Kasumi-1 (cell line): Measurements from ENCODE around the gene ANO2.

Experiments
- DNase-seq, 2 experiments: peaks; one replicate each; lab custom pipeline; 2025; lab: John Stamatoyannopoulos, UW

The ANO2 gene

DNA sequence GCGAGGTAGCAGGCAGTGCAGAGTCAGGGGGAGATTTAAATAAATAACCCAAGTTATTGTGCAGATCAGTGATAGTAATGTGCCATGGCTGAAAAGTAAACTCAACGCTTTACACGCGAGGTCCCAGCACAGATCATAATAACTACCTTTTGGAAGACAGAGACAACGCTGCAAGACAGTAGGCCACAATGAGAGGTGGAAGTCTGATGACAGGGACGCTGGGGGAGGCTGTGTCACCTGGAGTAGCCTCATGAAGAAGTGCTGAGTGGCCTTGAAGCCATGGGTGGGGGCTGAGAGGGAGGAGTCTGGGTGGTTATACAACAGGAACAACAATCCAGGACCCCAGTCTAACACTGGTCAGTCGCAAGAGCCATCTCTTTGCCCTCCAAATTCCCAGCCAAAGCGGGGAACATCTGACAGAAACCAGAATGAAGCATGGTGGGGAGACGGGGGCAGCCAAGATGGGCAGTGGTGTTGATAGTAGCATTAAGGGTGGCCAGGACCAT is 28.2 kb downstream of the ANO2 start:
- DNase-seq, result no peak

DNA sequence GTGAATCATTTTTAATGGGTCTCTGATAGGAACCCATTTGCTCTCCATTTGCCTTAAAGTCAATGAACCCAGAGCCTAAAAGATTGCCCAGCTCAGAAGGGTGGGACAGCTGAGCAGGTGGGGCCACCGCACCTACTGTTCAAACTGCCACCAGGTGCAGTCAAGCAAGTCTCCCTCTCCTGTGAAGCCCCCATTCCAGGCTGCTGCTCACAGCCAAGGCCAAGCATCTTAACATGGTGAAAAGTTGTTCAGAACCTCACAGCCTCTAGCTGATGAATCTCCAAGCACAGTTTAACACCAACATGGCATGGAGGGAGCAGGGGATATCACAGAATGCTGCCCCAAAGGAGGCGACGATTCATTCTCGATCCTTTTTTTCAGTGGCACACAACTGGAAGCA is 29.5 kb downstream of the ANO2 start:
- no peak for DNase-seq

DNA sequence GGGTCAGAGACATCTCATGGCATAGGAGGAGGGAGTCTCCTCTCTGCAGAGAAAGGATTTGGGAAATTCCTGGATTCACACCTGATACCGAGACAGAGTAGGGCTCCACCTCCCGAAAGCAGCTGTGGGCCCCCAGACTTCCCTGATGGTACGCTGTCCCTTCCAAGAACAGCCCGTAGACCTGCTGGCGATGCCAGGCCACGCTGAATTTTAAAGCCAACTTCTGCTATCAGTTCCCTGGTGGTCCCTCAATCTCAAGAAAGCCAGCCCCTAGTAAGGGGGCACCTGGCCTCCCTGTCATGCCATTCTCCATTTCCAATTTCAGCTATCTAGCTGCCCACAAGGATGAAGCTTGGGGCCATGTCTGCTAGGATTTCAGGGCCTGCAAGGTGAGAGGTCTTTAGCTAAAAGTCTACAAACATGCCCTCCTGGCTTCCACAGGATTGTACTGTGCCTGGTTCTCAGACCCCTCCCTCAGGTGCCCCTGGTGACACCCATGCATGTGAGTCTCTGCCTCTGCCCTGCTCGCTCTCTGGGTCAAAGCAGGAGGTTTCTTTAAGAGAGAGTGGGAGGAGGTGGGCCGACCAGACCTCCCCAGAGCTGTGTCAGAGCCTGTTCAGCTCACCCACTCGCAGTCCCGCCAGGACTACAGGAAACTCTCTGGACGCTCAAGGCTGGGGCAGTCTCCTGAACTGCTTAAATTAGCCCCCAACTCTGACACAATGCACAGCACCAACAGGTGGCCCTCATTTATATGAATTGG is 30.5 kb downstream of the ANO2 start:
- DNase-seq, result no peak

DNA sequence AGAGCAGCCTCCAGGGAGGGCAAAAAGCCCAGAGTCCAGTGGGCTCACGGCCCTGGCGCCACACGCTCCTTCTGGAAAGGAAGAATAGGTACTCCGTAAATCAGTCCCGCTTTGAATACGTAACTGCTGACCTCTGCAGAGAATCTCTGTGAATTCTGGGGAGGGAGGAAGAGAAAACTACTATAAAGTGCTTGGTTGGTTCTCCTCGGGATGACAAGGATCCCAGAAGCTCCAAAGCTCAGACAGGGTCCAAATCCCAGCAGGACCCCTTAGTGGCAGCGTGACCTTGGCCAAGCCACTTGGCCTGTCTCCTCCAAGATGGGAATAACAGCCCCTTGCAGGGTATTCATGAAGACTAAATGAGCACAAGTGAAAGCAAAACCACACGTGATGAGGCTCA is 31.7 kb downstream of the ANO2 start:
- no peak for DNase-seq

DNA sequence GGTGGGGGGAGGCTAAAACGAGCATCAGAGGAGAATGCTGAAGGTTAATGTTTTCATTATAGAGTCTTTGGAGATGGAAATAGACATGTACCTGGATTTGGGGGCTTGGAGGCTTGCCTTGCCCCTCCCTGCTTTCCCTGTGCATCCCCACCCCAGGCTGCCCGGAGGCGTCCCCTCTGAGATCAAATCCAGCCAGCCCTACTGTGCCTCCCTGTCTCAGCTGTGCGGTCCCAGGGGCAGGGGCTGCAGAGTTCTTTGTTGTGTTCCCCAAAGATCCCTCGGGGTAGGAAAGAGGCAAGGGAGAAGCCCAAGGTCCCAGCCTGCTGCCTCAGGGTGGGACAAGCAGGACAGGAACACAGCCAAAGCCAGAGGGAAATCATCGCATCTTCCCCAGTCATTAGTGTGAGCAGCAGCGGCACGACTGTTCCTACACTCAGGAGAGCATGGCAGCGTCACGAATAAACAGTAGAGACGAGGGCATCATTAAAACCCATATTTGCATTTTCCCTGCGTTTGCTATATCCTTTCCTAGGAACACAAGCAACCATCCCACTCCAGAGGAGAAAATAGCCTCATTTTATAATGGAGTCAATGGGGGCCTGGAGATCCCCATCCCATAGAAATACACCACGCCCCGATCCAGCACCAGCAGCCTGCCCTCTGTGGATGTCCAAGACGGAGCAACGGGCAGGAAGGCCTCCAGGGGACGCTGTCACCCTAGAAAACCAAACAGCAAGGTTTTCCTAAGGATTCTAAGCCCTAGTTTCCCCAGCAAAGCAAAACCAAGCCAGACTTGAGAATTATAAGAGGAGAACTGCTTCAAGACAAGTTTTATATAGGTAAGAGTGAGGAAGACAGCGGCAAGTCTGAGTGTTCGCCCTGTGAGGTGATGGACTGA is 32.4 kb downstream of the ANO2 start:
- no peak for DNase-seq

DNA sequence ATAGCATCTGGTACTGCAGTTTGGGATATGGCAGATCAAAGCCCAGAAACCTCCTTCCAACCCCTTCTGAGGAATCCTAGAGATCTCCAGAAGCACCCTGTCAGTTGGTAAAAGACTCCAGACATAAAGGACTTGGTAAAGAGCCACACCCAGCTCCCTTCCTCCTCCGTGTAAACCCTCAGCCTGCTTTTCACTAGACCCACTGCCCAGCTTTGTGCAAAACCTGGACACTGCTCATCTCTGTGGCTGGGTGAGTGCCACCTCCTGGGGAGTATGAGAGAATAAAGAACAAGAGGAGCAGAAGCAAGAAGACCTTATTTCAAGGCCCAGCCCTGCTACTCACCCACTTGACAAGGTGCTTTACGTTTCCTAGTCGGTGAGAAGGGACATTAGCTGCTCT is 33.0 kb downstream of the ANO2 start:
- no peak for DNase-seq

DNA sequence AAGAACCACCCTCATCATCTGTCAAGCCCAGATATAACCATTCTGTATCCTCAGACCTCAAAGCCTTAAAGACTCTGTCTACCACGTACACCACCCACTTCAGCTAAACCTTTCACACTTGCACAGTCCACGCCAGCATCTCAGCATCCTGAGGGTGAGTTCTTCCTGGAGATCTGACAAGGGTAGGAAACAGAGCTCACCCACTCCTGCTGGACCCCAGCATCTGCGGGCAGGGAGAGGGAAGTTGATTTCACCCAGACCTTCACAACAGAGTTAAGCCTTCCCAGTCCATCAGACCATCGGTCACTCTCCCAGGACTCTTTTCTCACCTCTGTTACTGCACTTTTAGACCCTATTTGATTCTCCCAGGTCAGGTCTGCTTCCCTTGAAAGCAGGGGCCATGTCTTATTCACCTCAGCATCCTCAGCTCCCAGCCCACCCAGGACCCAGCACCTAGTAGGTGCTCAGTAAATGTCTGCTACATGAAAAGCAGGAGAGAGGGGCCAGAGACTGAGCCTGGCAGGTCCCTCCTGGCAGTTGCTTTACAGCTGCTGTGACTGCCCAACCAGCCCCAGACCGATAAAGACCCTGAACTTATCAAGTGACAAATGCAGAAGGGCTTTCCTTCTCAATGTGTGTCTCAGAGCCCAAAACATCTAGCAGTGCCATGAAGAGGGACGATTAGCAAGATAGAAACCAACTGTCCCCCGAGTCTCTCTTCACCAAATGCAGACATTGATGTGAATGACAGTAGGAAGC is 34.1 kb downstream of the ANO2 start:
- DNase-seq, result no peak

DNA sequence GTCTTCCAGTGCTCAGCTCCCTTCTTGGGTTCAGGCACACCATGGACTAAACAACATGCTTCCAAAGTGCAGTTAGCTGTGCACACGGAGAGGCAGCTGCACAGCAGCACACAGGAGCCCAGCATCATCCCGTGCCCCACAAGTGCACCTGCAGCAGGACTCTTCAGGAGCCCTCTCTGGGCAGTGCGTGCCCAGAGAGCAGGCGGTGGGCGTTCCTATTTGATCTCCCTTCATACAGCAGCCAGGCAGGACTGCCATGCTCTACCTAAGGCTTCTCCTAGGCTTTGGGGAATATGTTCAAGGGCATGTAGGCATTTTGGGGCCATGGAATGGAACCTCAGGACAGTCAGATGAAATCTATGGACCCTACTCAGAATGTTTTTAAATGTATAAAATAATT is 35.5 kb downstream of the ANO2 start:
- no peak for DNase-seq

DNA sequence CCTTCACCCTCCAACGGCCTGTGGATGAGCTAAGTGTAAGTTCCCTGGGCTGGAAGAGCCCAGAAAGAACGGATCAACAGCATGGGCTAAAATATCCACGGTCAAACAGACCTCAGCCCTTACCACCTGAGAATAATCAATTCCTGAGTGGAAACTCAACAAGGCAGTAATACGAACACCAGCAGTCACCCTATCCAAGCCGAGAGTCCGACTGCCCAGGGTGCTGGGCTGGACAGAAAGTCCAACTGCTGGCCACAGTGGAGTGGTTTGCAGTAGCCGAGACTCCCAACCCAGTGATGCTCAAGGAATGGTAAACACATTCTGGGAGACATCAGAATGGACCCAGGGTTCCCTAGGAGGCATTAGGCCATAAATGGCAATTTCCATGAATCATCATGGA is 36.8 kb downstream of the ANO2 start:
- no peak for DNase-seq

DNA sequence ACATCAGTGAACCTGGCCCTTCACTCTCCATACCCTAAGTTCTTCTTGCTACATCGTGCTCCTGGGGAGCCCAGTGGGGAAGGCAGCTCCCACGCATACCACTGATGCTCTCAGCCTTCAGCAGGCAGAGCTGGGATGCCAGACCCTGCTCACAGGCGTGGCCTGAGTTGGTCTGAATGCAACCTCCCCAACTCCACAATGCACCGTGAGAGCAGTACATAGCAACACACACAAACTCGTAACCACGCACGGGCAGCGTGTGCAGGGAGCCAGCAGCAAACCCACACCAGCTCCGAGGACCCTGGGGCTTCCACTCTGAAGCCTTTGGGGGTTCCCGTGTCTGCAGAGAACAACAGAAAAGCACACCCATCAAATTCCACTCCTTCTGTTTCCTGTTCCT is 37.3 kb downstream of the ANO2 start:
- no peak for DNase-seq

DNA sequence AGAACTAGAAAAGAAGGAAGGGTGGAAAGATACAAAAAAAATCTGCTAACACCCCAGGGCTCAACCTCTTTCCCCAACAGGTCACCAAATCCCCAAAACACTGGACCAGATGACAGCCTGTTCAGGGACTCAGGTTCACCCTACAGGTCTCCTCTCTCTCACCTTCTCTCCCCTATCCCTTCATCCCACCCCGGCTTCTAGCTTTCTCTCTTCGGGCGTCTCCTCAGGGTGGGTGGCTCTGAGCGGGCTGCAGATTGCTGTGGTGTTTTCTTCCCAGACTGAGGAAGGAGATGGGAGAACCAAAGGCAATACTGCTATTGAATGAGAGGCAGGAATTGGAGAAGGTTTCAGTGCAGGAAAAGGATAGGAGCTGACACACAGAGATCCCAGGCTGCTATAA is 39.3 kb downstream of the ANO2 start:
- DNase-seq, result no peak

DNA sequence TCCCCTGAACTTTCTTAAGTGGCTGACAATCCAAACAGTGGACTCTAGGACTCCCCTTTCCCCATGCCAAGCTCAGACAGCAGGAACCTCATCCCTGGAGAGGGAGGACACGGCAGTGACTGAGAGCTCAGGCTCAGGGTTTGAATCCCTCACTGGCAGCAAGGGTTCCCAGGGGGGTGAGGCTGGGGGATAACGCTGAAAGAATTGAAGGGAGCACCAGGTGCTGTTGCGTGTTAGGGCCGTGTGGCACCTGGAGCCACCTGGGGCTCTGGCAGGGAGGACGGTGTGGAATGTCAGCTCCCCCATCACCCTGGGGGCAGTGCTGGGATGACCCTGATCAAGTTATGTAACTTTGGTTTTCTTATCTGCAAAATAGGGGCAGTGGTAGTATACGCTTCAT is 40.1 kb downstream of the ANO2 start:
- DNase-seq, result no peak

DNA sequence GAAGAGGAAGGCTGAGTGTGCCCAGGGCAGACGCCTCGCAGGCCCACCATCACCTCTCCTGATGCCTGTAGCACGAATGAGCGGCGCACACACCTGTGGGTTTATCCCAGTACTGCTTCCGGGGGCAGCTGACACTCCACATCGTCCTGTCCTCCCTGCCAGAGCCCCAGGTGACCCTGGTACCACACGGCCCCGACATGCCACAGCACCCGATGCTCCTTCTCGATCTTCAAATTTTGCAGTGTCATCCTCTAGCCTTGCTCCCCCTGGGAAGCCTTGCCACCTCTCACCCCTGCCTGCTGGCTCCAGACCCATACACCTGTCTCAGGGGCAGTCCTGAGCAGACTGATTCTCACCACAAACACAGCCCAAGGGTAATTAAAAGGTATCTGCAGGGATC is 40.6 kb downstream of the ANO2 start:
- DNase-seq, result no peak

DNA sequence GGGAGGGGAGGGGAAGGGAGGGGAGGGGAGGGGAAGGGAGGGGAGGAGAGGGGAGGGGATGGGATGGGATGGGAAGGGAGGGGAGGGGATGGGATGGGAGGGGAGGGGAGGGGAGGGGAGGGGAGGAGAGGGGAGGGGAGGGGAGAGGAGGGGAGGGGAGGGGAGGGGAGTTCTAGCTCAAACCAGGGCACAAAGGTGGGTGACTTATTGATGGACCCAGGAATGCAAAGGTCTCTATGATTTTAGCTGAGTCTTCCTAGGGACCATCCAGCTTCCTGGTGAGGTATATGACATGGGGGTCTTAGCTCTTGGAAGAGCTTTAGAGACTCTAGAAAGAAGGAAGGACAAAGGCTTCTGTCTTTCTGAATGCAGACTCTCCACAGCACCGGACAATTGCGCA is 42.3 kb downstream of the ANO2 start:
- no peak for DNase-seq

DNA sequence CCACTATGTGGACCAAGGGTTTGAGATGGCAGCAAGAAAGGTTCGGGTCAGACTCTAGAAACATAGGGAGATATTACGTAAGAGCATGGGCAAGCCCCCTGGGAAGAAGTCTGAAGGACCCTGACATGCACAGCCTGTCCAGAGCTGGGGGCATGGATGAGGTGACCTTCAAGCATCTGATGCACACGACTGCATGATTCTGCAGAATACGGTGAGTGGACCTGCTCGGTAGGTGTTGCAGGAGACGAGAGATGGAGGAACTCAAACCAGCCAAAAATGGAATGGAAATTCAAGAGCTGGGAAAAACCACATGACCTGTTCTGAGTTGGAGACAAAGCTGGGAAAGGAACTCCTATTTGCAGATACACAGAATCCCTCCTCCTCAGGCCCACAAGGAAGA is 43.6 kb downstream of the ANO2 start:
- DNase-seq, result no peak

DNA sequence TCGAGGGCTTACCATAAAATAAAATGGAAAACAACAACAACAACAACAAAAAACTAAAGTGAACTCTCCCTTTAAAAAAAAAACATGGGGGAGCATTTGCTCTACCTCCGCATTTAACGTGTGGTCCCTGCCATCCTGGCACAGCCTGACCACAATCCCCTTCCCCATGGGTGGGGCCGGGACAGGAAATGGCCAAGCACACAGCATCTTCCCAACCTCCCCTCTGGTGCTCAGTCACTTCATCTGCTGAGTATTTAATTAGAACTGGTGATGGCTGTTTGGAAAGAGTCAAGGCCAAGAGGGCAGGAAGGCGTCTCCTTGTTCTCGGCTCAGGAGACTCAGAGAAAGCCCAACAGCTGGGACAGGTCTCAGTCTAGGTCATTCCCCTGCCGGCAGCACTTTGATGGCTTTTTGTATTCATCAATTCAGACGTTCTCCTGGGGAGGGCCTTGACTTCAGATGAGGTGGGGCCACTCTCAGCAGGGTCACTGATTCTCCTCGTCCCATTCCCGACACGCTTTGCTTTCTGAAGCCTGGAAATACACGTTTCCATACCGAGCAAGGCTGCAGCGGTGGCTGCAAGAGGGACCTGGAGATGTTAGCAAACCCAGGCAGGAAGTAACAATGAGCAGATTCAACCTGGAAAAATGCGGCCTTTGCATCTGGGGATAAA is 44.4 kb downstream of the ANO2 start:
- no peak for DNase-seq

DNA sequence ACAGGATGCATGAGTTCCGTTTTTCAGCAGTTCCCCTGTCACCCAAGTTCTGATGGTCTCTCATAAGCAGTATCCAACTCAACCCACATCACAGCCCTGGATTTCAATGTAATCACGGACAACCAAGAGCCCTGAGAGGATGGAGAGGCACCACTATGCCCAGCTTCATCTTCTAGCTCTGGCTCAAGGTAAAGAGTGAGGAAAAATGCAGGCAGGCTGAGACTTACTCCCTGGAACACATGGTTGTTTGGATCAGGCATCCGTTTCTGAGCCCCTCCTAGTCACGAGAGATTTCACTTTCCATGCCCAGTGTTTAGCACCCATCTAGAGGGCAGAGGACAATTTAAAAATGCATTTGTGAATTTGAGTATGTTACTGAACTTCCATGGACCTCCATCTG is 45.0 kb downstream of the ANO2 start:
- DNase-seq, result no peak

DNA sequence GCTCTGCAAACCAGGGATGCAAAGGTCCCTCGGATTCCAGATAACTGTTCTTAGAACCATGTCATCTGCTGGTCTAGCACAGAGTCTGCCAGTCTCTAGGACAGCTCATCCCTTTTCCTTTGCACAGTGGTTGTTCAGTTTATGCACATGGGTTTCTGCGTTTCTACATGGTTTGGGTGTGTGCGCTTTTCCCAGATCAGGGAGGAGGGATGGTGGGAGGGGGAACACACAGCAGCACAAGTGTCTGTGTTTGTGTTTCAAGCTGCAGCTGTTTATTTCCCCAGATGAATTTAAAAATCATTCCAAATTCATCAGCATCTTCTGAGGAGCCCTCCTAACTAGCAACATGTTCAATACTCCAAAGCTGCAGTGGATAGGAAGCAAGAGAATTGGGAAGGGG is 45.4 kb downstream of the ANO2 start:
- no peak for DNase-seq

DNA sequence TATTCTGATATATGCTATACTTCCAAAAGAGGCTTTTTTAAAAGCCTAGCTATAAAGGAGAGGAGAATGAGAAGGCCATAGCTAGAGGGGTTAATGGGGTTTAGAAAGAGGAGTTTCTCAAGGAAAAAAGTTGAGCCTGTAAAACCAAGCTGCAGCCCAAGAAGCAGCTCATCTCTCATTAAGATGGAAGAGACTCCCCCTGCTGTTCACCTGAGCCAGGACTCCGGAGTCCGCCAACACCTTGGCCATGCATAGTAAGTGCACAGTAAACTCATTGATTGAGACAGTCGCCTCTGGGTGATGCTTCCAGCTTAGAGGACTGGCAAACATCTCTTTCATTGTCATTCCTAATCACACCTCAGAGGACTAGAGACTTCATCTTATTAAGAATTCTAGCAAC is 46.2 kb downstream of the ANO2 start:
- DNase-seq, result no peak

DNA sequence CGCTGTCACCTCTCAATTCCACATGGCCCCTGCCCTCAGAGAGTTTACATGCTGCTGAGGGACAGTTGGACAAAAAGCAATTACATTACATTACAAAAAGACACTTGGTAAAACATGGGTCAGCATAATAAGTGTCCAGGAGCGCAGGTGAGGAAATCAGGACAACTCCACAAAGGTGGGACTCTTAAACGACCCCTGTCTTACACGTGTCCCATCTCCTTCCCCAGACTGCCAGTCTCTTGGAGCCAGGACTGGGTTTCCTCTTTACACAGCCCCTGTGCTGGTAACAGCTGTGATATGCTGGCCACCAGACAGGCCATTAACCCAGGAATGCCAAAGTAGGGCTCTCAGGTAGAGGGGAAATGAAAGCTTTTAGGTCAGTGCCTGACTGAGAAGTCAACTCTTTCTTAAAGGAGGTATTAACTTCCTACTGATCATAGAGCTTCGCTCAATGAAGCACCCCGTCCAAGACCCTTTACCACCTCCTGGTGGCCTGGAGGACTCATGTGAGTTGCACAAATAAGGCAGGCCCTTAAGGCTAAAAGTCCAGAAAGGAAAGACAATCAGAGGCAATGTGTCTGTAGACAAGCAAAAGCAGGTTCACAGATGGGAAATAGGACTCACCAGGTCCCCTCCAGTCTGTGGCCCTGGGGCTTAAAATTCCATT is 55.5 kb downstream of the ANO2 start:
- DNase-seq, result no peak

DNA sequence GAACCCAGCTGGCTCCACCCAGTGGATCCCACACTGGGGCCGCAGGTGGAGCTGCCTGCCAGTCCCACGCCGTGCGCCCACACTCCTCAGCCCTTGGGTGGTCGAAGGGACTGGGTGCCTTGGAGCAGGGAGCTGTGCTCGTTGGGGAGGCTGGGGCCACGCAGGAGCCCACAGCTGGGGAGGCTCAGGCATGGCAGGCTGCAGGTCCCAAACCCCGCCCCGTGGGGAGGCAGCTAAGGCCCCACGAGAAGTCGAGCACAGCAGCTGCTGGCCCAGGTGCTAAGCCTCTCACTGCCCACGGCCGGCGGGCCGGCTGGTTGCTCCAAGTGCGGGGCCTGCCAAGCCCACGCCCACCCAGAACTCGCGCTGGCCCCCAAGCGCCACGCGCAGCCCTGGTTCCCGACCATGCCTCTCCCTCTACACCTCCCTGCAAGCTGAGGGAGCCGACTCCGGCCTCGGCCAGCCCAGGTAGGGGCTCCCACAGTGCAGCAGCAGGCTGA is 56.2 kb downstream of the ANO2 start:
- DNase-seq, result no peak
